Fibroblast of the aortic adventitia (primary cell): ENCODE data around the gene DESI2. TPM values are rescaled to one million over a fixed set of nuclear protein-coding genes. Genes with fewer than 3 reads are reported as not detected.
"Not testable (repeated sequence)": the region's sequence is repeated elsewhere in the genome, so short reads cannot be mapped to it uniquely, and the experiment has no call there.

Experiments
- DNase-seq: peaks from one replicate; pipeline ENCODE4 v3.0.0-alpha.2; 2010; ENCODE audit warnings: low read depth
- H3K4me3 ChIP-seq: 2 replicates; pipeline ENCODE4 v1.5.1; 2011; ENCODE audit warnings: low read depth, mild to moderate bottlenecking, control low read depth, low read length, moderate library complexity
- total RNA-seq: library from RNA; depleted of rRNA; stranded (reverse); fragments of >200 nt; gene quantifications from 2 replicates; pipeline ENCODE4 v1.2.3, GENCODE V29; 2012; ENCODE audit warnings: low replicate concordance
- TF ChIP-seq, protein P1 (sequence below): IDR thresholded peaks from 2 replicates; pipeline ENCODE4 v1.5.1; 2011; ENCODE audit warnings: mild to moderate bottlenecking, low read length, control low read depth, inconsistent platforms; ENCODE audit not compliant: insufficient read depth

Gene DESI2
- total RNA-seq, 1 donor = 54.7 TPM

DNA sequence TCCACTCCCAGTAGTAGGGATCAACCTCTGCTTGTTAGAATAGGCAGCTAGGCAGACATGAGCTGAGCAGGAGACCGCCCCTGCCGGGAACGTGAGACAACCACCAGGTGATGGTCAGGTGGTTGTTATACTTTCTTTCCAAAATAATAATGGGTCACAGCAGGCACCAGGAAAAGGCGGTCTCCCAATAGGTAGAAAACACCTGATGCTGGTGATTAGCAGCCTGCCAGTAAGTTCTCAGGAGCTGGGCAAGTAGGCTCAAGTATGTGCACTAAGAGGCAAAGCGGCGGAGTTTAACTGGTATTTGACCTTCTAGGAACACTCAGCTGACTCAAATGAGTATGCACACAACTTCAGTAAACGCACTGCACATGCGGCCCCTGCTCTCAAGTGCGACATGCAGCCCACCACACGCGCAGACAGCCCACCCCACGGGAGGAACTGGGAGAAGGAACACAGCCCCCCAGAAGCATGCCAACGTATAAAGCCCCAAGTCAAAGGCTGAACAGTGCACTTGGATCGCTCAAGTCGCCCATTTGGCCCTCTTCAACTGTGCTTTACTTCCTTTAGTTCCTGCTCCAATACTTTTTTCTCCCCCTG is 80.0 kb downstream of the DESI2 start:
- TF ChIP-seq, protein P1, sequence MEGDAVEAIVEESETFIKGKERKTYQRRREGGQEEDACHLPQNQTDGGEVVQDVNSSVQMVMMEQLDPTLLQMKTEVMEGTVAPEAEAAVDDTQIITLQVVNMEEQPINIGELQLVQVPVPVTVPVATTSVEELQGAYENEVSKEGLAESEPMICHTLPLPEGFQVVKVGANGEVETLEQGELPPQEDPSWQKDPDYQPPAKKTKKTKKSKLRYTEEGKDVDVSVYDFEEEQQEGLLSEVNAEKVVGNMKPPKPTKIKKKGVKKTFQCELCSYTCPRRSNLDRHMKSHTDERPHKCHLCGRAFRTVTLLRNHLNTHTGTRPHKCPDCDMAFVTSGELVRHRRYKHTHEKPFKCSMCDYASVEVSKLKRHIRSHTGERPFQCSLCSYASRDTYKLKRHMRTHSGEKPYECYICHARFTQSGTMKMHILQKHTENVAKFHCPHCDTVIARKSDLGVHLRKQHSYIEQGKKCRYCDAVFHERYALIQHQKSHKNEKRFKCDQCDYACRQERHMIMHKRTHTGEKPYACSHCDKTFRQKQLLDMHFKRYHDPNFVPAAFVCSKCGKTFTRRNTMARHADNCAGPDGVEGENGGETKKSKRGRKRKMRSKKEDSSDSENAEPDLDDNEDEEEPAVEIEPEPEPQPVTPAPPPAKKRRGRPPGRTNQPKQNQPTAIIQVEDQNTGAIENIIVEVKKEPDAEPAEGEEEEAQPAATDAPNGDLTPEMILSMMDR = no peak
- H3K4me3 ChIP-seq = no peak overlapping the region
- DNase-seq = no peak

DNA sequence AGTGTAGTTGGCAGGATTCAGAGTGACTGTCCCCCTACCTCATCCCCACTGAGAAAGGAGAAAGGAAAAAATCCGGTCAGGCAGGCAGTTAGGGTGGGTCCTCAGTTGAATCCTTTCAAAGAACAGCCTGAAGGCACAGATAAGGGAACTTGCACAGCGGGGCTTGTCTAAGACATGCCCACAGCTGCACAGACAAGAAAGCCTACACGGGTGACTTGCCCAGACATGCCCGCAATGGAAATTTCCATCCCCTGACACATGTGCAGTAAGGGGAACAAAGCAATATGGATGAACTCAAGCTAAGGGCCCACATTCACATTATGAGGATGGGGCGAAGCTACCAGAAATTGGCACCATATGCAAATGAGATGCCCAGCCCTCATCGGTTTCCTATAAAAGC is 82.5 kb downstream of the DESI2 start:
- no peak for DNase-seq
- TF ChIP-seq, protein P1 = no peak
- no peak overlapping the region for H3K4me3 ChIP-seq

DNA sequence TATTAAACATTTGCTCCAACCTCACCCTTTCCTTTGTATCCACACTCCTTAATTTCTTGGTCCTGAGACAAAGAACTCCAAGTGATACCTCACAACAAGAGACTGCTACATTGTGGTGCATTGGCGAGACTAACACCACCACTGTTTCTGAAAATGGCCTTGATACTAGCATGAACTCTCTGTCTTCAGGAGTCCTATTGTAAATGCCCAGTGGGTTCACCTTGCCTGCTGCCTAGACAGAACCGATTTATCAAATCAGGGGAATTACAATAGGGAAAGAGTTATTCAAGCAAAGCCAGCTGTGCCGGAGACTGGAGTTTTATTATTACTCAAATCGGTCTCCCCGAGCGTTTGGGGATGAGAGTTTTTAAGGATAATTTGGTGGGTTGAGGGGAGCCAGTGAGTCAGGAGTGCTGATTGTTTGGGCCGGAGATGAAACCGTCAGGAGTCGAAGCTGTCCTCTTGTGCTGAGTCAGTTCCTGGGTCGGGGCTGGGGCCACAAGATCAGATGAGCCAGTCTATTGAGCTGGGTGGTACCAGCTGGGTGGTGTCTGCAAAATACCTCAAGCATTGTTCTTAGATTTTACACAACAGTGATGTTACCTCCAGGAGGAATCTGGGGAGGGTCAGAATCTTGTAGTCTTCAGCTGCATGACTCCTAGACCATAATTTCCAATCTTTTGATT is 83.1 kb downstream of the DESI2 start:
- DNase-seq = no peak
- no peak overlapping the region for H3K4me3 ChIP-seq
- TF ChIP-seq, protein P1 = no peak

DNA sequence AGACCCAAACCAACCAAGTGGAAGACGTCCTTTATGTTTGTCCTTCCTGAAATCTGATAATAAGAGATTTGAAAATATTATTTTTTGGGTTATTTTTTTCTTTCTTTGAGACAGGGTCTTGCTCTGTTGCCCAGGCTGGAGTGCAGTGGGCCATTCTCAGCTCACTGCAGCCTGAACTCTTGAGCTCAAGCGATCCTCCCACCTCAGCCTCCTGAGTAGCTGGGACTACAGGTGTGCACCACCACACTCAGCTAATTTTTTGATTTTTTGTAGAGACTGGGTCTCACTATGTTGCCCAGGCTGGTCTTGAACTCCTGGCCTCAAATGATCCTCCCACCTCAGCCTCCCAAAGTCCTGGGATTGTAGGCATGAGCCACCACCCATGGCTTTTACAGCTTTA is 86.2 kb downstream of the DESI2 start:
- not testable (repeated sequence) for H3K4me3 ChIP-seq, DNase-seq

DNA sequence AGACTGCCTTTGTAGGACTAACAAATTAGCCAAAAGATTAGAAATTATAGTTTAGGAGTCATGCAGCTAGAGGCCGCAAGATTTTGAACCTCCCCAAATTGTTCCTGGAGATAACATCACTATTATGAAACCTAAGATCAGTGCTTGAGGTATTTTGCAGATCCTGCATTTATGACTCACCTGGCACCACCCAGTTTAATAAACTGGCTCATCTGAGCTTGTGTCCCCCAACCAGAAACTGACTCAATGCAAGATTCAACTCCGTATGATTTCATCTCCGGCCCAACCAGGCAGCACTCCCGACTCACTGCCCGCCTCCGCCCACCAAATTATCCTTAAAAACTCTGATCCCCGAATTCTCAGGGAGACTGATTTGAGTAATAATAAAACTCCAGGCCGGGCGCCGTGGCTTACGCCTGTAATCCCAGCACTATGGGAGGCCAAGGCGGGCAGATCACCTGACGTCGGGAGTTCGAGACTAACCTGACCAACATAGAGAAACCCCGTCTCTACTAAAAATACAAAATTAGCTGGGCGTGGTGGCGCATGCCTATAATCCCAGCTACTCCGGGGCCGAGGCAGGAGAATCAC is 87.2 kb downstream of the DESI2 start:
- H3K4me3 ChIP-seq = not testable (repeated sequence)
- peak; percentile 21 for DNase-seq

DNA sequence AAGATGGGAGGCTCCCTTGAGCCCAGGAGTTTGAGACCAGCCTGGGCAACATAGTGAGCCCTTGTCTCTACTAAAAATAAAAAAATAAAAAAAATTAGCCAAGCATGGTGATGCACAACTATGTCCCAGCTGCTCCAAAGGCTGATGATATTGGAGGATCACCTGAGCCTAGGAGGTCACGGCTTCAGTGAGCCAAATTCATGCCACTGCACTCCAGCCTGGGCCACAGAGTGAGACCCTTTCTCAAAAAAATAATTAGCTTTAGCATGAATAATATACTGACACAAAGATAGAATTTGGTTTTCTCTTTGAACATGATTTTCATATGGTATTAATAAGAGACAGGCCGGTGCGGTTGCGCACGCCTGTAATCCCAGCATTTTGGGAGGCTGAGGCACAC is 88.8 kb downstream of the DESI2 start:
- TF ChIP-seq, protein P1 = no peak
- no peak overlapping the region for H3K4me3 ChIP-seq
- no peak for DNase-seq

DNA sequence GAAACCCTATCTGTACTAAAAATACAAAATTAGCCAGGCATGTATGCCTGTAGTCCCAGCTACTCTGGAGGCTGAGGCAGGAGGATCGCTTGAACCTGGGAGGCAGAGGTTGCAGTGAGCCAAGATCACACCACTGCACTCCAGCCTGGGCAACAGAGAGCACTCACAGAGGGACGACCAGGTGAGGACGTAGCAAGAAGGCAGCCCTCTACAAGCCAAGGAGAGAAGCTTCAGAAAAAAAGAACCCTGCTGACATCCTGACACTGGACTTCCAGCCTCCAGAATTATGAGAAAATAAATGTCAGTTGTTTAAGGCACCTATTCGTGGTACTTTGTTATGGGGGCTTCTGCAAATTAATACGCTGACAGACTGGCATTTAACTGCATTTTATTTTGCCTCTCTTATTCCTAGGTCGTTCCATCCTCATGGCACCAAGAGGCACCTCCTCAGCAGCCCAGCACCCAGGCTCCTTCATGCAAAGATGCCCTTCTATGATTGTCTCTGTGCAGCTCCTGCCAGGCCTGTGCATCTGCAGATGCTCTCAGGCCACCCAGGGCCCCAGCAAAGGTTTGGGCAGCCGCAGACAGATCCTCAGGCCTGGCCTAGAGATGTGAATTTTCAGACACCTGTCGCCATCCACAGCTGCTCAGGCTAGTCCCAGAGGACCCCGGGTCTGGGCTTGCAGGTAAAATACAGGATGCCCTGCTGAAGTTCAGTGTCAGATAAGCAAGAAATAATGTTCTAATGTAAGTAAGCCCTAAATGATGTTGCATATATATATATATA is 96.5 kb downstream of the DESI2 start:
- TF ChIP-seq, protein P1 = no peak
- no peak overlapping the region for H3K4me3 ChIP-seq
- no peak for DNase-seq
